GM18505 (cell line): Measurements from ENCODE around the gene STN1.

Experiments used
- ATAC-seq: cut with Tn5 transposase; IDR thresholded peaks from one replicate; pipeline ENCODE4 v1.9.1; 2021; ENCODE audit not compliant: unreplicated experiment
- POLR2A ChIP-seq: IDR thresholded peaks from 4 replicates; pipeline ENCODE4 v1.6.1; 2011; ENCODE audit warnings: borderline replicate concordance; ENCODE audit not compliant: insufficient read depth, insufficient read length; ENCODE audit errors: extremely low read depth

STN1 gene

GRCh38 chr10:103836273-103836672, 81.7 kb downstream of the STN1 start:
- no peak for TF ChIP-seq POLR2A
- no peak for ATAC-seq

GRCh38 chr10:103835096-103836050, 82.6 kb downstream of the STN1 start:
- TF ChIP-seq POLR2A: no peak
- no peak for ATAC-seq

- TF ChIP-seq POLR2A: no peak
- no peak for ATAC-seq
These were observed 83.4 kb downstream of the STN1 start for GRCh38 chr10:103834436-103835095.

GRCh38 chr10:103833731-103834365, 84.1 kb downstream of the STN1 start:
- ATAC-seq: no peak
- TF ChIP-seq POLR2A: no peak

- TF ChIP-seq POLR2A: no peak
- ATAC-seq: no peak
These were observed 85.2 kb downstream of the STN1 start for GRCh38 chr10:103832806-103833205.
